H9 (cell line): ENCODE results near the gene CDK14. TPM values are rescaled to one million over a fixed set of nuclear protein-coding genes. Genes with fewer than 3 reads are reported as not detected.

Experiments
- DNase-seq: peaks from one replicate; pipeline ENCODE4 v3.0.0-alpha.2; 2017
- H2AFZ ChIP-seq: one replicate; pipeline ENCODE4 v1.6.1; 2013; ENCODE audit warnings: mild to moderate bottlenecking, low read length, control low read depth, moderate library complexity
- H2AK5ac ChIP-seq: 2 replicates; pipeline ENCODE4 v1.6.1; 2013; ENCODE audit warnings: low read length, control low read depth, mixed read lengths; ENCODE audit not compliant: insufficient read length
- H2BK120ac ChIP-seq: one replicate; pipeline ENCODE4 v1.6.1; 2013; ENCODE audit warnings: low read depth, mild to moderate bottlenecking, low read length, control low read depth, inconsistent platforms; ENCODE audit not compliant: poor library complexity, severe bottlenecking
- H2BK12ac ChIP-seq: 2 replicates; pipeline ENCODE4 v1.6.1; 2013; ENCODE audit warnings: low read length, control low read depth, mixed read lengths, low read depth; ENCODE audit not compliant: insufficient read length
- H2BK15ac ChIP-seq: 2 replicates; pipeline ENCODE4 v1.6.1; 2013; ENCODE audit warnings: low read depth, low read length, control low read depth
- H2BK20ac ChIP-seq: one replicate; pipeline ENCODE4 v1.6.1; 2013; ENCODE audit warnings: low read depth, mild to moderate bottlenecking, low read length, control low read depth, inconsistent platforms; ENCODE audit not compliant: poor library complexity, severe bottlenecking
- H2BK5ac ChIP-seq: 2 replicates; pipeline ENCODE4 v1.6.1; 2013; ENCODE audit warnings: low read length, control low read depth, mixed read lengths; ENCODE audit not compliant: insufficient read length
- H3K14ac ChIP-seq: 2 replicates; pipeline ENCODE4 v1.6.1; 2013; ENCODE audit warnings: low read length, control low read depth; ENCODE audit not compliant: insufficient read depth
- H3K18ac ChIP-seq: 2 replicates; pipeline ENCODE4 v1.6.1; 2013; ENCODE audit warnings: low read depth, mild to moderate bottlenecking, mixed read lengths, low read length, control low read depth; ENCODE audit not compliant: insufficient read length
- H3K23ac ChIP-seq: 2 replicates; pipeline ENCODE4 v1.6.1; 2013; ENCODE audit warnings: low read length, control low read depth, mixed read lengths, low read depth; ENCODE audit not compliant: insufficient read length
- H3K23me2 ChIP-seq: 2 replicates; pipeline ENCODE4 v1.6.1; 2013; ENCODE audit warnings: low read depth, mild to moderate bottlenecking, mixed read lengths, low read length, control low read depth; ENCODE audit not compliant: insufficient read length, poor library complexity, severe bottlenecking
- H3K27ac ChIP-seq: 2 replicates; pipeline ENCODE4 v1.5.1; 2013; ENCODE audit warnings: low read length, control low read depth, mixed read lengths, low read depth; ENCODE audit not compliant: insufficient read length
- H3K27me3 ChIP-seq: 2 replicates; pipeline ENCODE4 v1.6.1; 2013; ENCODE audit warnings: low read length, control low read depth, inconsistent platforms; ENCODE audit not compliant: insufficient read depth
- H3K4ac ChIP-seq: 2 replicates; pipeline ENCODE4 v1.6.1; 2013; ENCODE audit warnings: low read depth, mild to moderate bottlenecking, control low read depth, inconsistent platforms, low read length, moderate library complexity
- H3K4me1 ChIP-seq: 2 replicates; pipeline ENCODE4 v1.6.1; 2013; ENCODE audit warnings: low read length, control low read depth, inconsistent platforms; ENCODE audit not compliant: insufficient read depth
- H3K4me2 ChIP-seq: 2 replicates; pipeline ENCODE4 v1.6.1; 2013; ENCODE audit warnings: low read length, control low read depth, mixed read lengths; ENCODE audit not compliant: insufficient read length, insufficient read depth
- H3K56ac ChIP-seq: 2 replicates; pipeline ENCODE4 v1.6.1; 2013; ENCODE audit warnings: low read depth, mild to moderate bottlenecking, mixed read lengths, low read length, control low read depth; ENCODE audit not compliant: insufficient read length
- H3K79me1 ChIP-seq: 2 replicates; pipeline ENCODE4 v1.6.1; 2013; ENCODE audit warnings: low read depth, mild to moderate bottlenecking, moderate library complexity, low read length, control low read depth, inconsistent platforms; ENCODE audit not compliant: insufficient read depth, poor library complexity, severe bottlenecking
- H3K79me2 ChIP-seq: 2 replicates; pipeline ENCODE4 v1.6.1; 2013; ENCODE audit warnings: low read length, control low read depth, inconsistent platforms; ENCODE audit not compliant: insufficient read depth
- H3K9ac ChIP-seq: 2 replicates; pipeline ENCODE4 v1.6.1; 2013; ENCODE audit warnings: low read length, control low read depth, mixed read lengths; ENCODE audit not compliant: insufficient read length; ENCODE audit errors: extremely low read depth
- H3K9me3 ChIP-seq: one replicate; pipeline ENCODE4 v1.6.1; 2013; ENCODE audit warnings: low read depth, low read length, inconsistent platforms; ENCODE audit not compliant: control insufficient read depth
- H3T11ph ChIP-seq: one replicate; pipeline ENCODE4 v1.6.1; 2013; ENCODE audit warnings: mild to moderate bottlenecking, low read length, control low read depth, inconsistent platforms
- H4K20me1 ChIP-seq: one replicate; pipeline ENCODE4 v1.6.1; 2013; ENCODE audit not compliant: control insufficient read depth, insufficient read length, insufficient read depth
- H4K5ac ChIP-seq: 2 replicates; pipeline ENCODE4 v1.6.1; 2013; ENCODE audit warnings: low read depth, mild to moderate bottlenecking, mixed read lengths, low read length, control low read depth; ENCODE audit not compliant: insufficient read length
- H4K8ac ChIP-seq: replicated peaks from 2 replicates; pipeline ENCODE4 v1.6.1; 2013; ENCODE audit warnings: low read length, control low read depth, mixed read lengths, low read depth; ENCODE audit not compliant: insufficient read length
- H4K91ac ChIP-seq: 2 replicates; pipeline ENCODE4 v1.6.1; 2013; ENCODE audit warnings: low read depth, mild to moderate bottlenecking, moderate library complexity, mixed read lengths, low read length, control low read depth; ENCODE audit not compliant: insufficient read length
- H3K27ac Mint-ChIP-seq, 3 experiments: 2 replicates in 2 of 3; 3 replicates in 1 of 3; pipeline ENCODE4 v1.8.0; 2020 to 2021; ENCODE audit warnings: mixed read lengths in 3 of 3, mild to moderate bottlenecking in 1 of 3, moderate library complexity in 1 of 3
- H3K27me3 Mint-ChIP-seq: 2 replicates; pipeline ENCODE4 v1.8.0; 2021; ENCODE audit warnings: low read depth, mild to moderate bottlenecking, moderate library complexity, mixed read lengths
- H3K36me3 Mint-ChIP-seq, 3 experiments: 2 replicates in 2 of 3; 3 replicates in 1 of 3; pipeline ENCODE4 v1.8.0; 2020 to 2021; ENCODE audit warnings: low read depth in 3 of 3, mixed read lengths in 3 of 3; ENCODE audit not compliant: insufficient read depth in 1 of 3
- H3K4me1 Mint-ChIP-seq, 2 experiments: 2 replicates each; pipeline ENCODE4 v1.8.0; 2020; ENCODE audit warnings: mixed read lengths in 2 of 2
- H3K4me3 Mint-ChIP-seq, 2 experiments: 2 replicates in 1 of 2; 3 replicates in 1 of 2; pipeline ENCODE4 v1.8.0; 2020 to 2021; ENCODE audit warnings: mild to moderate bottlenecking in 2 of 2, mixed read lengths in 2 of 2, moderate library complexity in 1 of 2
- H3K9me3 Mint-ChIP-seq, 2 experiments: 2 replicates in 1 of 2; 3 replicates in 1 of 2; pipeline ENCODE4 v1.8.0; 2020; ENCODE audit warnings: mild to moderate bottlenecking in 2 of 2, mixed read lengths in 2 of 2, moderate library complexity in 1 of 2
- CTCF ChIP-seq: fragments of 200-600 bp; sonication (generic); conservative IDR thresholded peaks from 3 replicates; pipeline ENCODE4 v1.8.0; 2021; ENCODE audit warnings: antibody characterized with exemption, mild to moderate bottlenecking
- WGBS: extraction: QIAGEN DNeasy Blood & Tissue Kit; methylation state at CpG from one replicate; pipeline ENCODE4 v1.1.7; 2013; ENCODE audit warnings: missing lambda C conversion rate, low lambda C conversion rate, mixed read lengths; ENCODE audit not compliant: insufficient read length; ENCODE audit errors: extremely low coverage; 5-methylcytosine and 5-hydroxymethylcytosine counted together
- total RNA-seq: library from RNA; stranded (reverse); gene quantifications from 2 replicates; pipeline ENCODE4 v1.2.1, GENCODE V29; 2021

Gene CDK14
- total RNA-seq, 1 experiment from 2014 or later, result 23.9 TPM

DNA sequence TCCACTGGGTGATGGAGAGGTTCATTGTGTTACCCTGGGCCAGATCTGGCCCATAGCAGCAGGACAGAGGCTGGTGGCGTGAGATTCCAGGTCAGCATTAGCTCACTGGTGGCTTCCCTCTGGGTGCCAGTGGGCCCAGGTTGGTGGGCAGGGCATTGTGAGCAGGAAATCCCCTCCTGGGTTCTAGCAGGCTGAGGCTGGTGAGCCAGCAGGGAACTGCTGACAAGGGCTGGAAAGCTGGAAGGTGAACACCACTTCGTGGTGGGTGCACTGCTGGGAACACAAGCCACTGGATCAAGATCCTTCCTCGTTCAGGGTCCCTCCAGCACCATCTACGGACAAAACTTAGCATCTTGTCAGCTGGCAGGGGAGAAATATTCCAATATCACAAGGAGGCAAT lies 408.9 kb downstream of the CDK14 start:
- Histone ChIP-seq H3K4me2 (no peak overlapping the region), H3K4me1 (no peaks in the 10 kb centered on the region), H3K27me3 (no peaks in the 10 kb centered on the region), H3K9me3 (no peaks in the 10 kb centered on the region), H2BK20ac (no peak overlapping the region), H2AFZ (no peak overlapping the region), H4K8ac (no peak overlapping the region), H2BK15ac (no peak overlapping the region), H3K23me2 (no peaks in the 10 kb centered on the region), H3T11ph (no peak overlapping the region), H3K79me1 (no peaks in the 10 kb centered on the region), H4K91ac (no peak overlapping the region), H2BK5ac (no peak overlapping the region), H3K79me2 (no peaks in the 10 kb centered on the region), H3K4ac (no peak overlapping the region), H3K56ac (no peak overlapping the region), H3K14ac (no peak overlapping the region), H2AK5ac (no peak overlapping the region), H4K5ac (no peak overlapping the region), H3K18ac (no peak overlapping the region), H3K23ac (no peak overlapping the region), H2BK12ac (no peak overlapping the region), H4K20me1 (no peaks in the 10 kb centered on the region), H3K9ac (no peak overlapping the region), H2BK120ac (no peak overlapping the region), H3K27ac (no peak overlapping the region)
- no CpG with 5 or more reads among the region's 4 CpGs for WGBS
- TF ChIP-seq CTCF, result no peak
- Mint-ChIP-seq H3K9me3 (no peaks in the 10 kb centered on the region), H3K4me1 (peaks cover 9 to 11% of the 10 kb centered on the region in 2 experiments), H3K27ac (0 out of 7 replicates have a peak overlapping the region, but pooled peaks of 1 of the 3 experiments have one; percentile 68), H3K36me3 (peaks cover 0 to 2% (median 0%) of the 10 kb centered on the region in 3 experiments; a peak in 1 of 7 replicates), H3K4me3 (no peak overlapping the region), H3K27me3 (no peaks in the 10 kb centered on the region)
- no peak for DNase-seq
